Panc1 (cell line): ENCODE data around the gene HTT. TPM values are rescaled to one million over a fixed set of nuclear protein-coding genes. Genes with fewer than 3 reads are reported as not detected.

Experiments
- ATAC-seq: fragments of 200-7000 bp; cut with Tn5 transposase; 2 replicates; pipeline ENCODE4 v1.9.1; 2020; ENCODE audit warnings: mild to moderate bottlenecking, moderate library complexity
- BruUV-seq: library from RNA; stranded (reverse); fragments of 400-500 nt; replicated peaks from 2 replicates; lab custom pipeline; 2021; lab: Mats Ljungman, UMichigan
- CTCF ChIA-PET: fragments of 300-600 bp; sonication (Branson Sonifier 250); formaldehyde crosslinking; loops from one replicate; lab custom pipeline; 2022; ENCODE audit warnings: antibody characterized with exemption; lab: Charles Lee
- POLR2A ChIA-PET: fragments of 300-600 bp; sonication (Branson Sonifier 250); formaldehyde crosslinking; loops from one replicate; lab custom pipeline; 2022; ENCODE audit warnings: antibody characterized with exemption; lab: Charles Lee
- DNase-seq: peaks from one replicate; pipeline ENCODE4 v3.0.0-alpha.2; 2010; ENCODE audit warnings: low read depth, low spot score
- H3K27ac ChIP-seq: 2 replicates; pipeline ENCODE4 v1.5.1; 2011; ENCODE audit warnings: mild to moderate bottlenecking, low read length, inconsistent platforms
- H3K27me3 ChIP-seq: fragments of 200-500 bp; sonication (Bioruptor generic); 2 replicates; pipeline ENCODE4 v1.6.0; 2014; ENCODE audit warnings: low read length, inconsistent platforms; ENCODE audit not compliant: control insufficient read depth, insufficient read depth
- H3K36me3 ChIP-seq: fragments of 200-500 bp; sonication (Bioruptor generic); 2 replicates; pipeline ENCODE4 v1.5.1; 2014; ENCODE audit warnings: inconsistent platforms, mild to moderate bottlenecking, low read length, moderate library complexity; ENCODE audit not compliant: control insufficient read depth, insufficient read depth
- H3K4me1 ChIP-seq: 2 replicates; pipeline ENCODE4 v1.5.1; 2011; ENCODE audit warnings: inconsistent platforms, mild to moderate bottlenecking, low read length, moderate library complexity; ENCODE audit not compliant: control insufficient read depth, insufficient read depth
- H3K4me3 ChIP-seq, 2 experiments: 2 replicates each; pipeline ENCODE4 v1.5.1; 2011 to 2012; ENCODE audit warnings: low read depth in 2 of 2, low read length in 2 of 2, mild to moderate bottlenecking in 2 of 2, inconsistent platforms in 1 of 2, moderate library complexity in 1 of 2
- H3K9me3 ChIP-seq: fragments of 200-500 bp; sonication (Bioruptor generic); 2 replicates; pipeline ENCODE4 v1.5.1; 2014; ENCODE audit warnings: low read depth, mild to moderate bottlenecking, inconsistent platforms, low read length, moderate library complexity; ENCODE audit not compliant: control insufficient read depth, insufficient read depth
- POLR2AphosphoS5 ChIP-seq: IDR thresholded peaks from 2 replicates; pipeline ENCODE4 v1.6.1; 2012; ENCODE audit warnings: mild to moderate bottlenecking, low read depth, low read length, moderate library complexity
- SIN3A ChIP-seq: IDR thresholded peaks from 2 replicates; pipeline ENCODE4 v1.6.1; 2012; ENCODE audit warnings: low read depth, mild to moderate bottlenecking, low read length, moderate library complexity, borderline replicate concordance; ENCODE audit not compliant: insufficient read depth
- TCF7L2 ChIP-seq: IDR thresholded peaks from 2 replicates; pipeline ENCODE4 v1.6.1; 2011; ENCODE audit warnings: mild to moderate bottlenecking, low read depth, low read length, inconsistent platforms
- in situ Hi-C: cut with HindIII; loops from 2 replicates; pipeline ENCODE4 v1.10.0; 2016; ENCODE audit warnings: low sequenced_read_pairs, low pct_unique_long_range_greater_than_20kb
- intact Hi-C: fragments of 100-400 bp; cut with micrococcal nuclease; formaldehyde crosslinking; loops from one replicate; pipeline ENCODE4 v1.10.0; 2022; ENCODE audit not compliant: unreplicated experiment
- total RNA-seq: library from RNA; stranded (reverse); gene quantifications from one replicate; pipeline ENCODE4 v1.2.1, GENCODE V29; 2021; ENCODE audit not compliant: unreplicated experiment
- TF ChIP-seq, protein P1 (sequence below): fragments of 450-650 bp; IDR thresholded peaks from 2 replicates; pipeline ENCODE4 v1.5.1; 2017; ENCODE audit warnings: mild to moderate bottlenecking
- TF ChIP-seq, protein P2 (sequence below), 2 experiments: IDR thresholded peaks; 2 replicates each; pipeline ENCODE4 v1.6.1; 2011 to 2012; ENCODE audit warnings: low read depth in 2 of 2, control low read depth in 1 of 2, low read length in 1 of 2, mild to moderate bottlenecking in 1 of 2, moderate library complexity in 1 of 2; ENCODE audit not compliant: insufficient read depth in 1 of 2

The HTT gene
- total RNA-seq, 1 experiment from 2014 or later: 24.7 TPM

DNA sequence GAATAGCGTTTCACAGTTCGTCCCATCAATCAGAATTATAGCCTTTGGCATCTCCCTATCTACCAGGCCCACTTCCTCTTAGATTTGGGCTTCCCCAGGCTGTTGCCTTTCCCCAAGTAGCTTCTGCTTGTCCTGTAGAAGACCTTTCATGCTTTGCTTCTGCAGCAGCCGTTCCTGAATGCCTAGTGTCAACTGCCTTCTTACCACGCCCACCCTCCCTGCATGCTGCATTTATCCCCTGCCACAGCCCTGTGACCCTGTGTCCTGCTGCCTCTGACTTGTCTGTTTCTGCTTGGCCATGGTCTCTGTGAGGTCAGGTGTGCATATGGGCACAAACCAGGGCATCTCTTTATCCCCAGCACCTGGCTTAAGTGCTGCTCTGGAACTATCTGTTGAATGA lies 56.3 kb downstream of the HTT start:
- Histone ChIP-seq H3K27ac (no peak overlapping the region), H3K36me3 (no peaks in the 10 kb centered on the region; the same call in 1 of the 2 replicates), H3K4me1 (no peaks in the 10 kb centered on the region), H3K4me3 (no peak overlapping the region), H3K27me3 (no peaks in the 10 kb centered on the region), H3K9me3 (no peaks in the 10 kb centered on the region)
- in situ Hi-C loops: no loop called here
- intact Hi-C loops: no loop called here
- ATAC-seq: no peak
- ChIA-PET POLR2A (no interaction called here), CTCF (no interaction called here)
- no peak for DNase-seq
- BruUV-seq: no TSS peak
- TF ChIP-seq SIN3A: no peak
- TF ChIP-seq TCF7L2: no peak
- TF ChIP-seq, protein P1, sequence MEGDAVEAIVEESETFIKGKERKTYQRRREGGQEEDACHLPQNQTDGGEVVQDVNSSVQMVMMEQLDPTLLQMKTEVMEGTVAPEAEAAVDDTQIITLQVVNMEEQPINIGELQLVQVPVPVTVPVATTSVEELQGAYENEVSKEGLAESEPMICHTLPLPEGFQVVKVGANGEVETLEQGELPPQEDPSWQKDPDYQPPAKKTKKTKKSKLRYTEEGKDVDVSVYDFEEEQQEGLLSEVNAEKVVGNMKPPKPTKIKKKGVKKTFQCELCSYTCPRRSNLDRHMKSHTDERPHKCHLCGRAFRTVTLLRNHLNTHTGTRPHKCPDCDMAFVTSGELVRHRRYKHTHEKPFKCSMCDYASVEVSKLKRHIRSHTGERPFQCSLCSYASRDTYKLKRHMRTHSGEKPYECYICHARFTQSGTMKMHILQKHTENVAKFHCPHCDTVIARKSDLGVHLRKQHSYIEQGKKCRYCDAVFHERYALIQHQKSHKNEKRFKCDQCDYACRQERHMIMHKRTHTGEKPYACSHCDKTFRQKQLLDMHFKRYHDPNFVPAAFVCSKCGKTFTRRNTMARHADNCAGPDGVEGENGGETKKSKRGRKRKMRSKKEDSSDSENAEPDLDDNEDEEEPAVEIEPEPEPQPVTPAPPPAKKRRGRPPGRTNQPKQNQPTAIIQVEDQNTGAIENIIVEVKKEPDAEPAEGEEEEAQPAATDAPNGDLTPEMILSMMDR: no peak
- no peak for TF ChIP-seq POLR2AphosphoS5
- TF ChIP-seq, protein P2, sequence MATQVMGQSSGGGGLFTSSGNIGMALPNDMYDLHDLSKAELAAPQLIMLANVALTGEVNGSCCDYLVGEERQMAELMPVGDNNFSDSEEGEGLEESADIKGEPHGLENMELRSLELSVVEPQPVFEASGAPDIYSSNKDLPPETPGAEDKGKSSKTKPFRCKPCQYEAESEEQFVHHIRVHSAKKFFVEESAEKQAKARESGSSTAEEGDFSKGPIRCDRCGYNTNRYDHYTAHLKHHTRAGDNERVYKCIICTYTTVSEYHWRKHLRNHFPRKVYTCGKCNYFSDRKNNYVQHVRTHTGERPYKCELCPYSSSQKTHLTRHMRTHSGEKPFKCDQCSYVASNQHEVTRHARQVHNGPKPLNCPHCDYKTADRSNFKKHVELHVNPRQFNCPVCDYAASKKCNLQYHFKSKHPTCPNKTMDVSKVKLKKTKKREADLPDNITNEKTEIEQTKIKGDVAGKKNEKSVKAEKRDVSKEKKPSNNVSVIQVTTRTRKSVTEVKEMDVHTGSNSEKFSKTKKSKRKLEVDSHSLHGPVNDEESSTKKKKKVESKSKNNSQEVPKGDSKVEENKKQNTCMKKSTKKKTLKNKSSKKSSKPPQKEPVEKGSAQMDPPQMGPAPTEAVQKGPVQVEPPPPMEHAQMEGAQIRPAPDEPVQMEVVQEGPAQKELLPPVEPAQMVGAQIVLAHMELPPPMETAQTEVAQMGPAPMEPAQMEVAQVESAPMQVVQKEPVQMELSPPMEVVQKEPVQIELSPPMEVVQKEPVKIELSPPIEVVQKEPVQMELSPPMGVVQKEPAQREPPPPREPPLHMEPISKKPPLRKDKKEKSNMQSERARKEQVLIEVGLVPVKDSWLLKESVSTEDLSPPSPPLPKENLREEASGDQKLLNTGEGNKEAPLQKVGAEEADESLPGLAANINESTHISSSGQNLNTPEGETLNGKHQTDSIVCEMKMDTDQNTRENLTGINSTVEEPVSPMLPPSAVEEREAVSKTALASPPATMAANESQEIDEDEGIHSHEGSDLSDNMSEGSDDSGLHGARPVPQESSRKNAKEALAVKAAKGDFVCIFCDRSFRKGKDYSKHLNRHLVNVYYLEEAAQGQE (IDR thresholded peaks at IDR 0.05; ENCODE audit: insufficient read depth in 1 of 2, low read depth in 2 of 2, low read length in 1 of 2): no peak

DNA sequence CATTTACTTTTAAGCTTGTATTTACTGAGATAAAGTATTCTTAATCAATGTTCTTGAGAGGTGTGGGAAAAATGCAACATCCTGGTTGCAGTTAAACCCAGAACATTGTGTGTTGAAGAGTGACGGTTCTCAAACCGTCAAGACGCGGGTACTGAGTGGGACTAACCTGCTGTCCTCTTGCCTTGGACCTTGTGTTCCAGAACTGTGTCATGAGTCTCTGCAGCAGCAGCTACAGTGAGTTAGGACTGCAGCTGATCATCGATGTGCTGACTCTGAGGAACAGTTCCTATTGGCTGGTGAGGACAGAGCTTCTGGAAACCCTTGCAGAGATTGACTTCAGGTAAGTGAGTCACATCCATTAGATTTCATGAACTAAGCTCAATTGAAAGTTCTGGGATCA lies 59.7 kb downstream of the HTT start:
- in situ Hi-C loops: no loop called here
- Histone ChIP-seq H3K4me1 (no peaks in the 10 kb centered on the region), H3K27ac (no peak overlapping the region), H3K27me3 (no peaks in the 10 kb centered on the region), H3K9me3 (no peaks in the 10 kb centered on the region), H3K36me3 (no peaks in the 10 kb centered on the region; the same call in 1 of the 2 replicates), H3K4me3 (no peak overlapping the region)
- ATAC-seq (no peak), DNase-seq (no peak)
- intact Hi-C loops: no loop called here
- ChIA-PET POLR2A (no interaction called here), CTCF (no interaction called here)
- TF ChIP-seq SIN3A (no peak), POLR2AphosphoS5 (no peak), TCF7L2 (no peak)
- TF ChIP-seq, protein P1: no peak
- TF ChIP-seq, protein P2 (IDR thresholded peaks at IDR 0.05; ENCODE audit: insufficient read depth in 1 of 2, low read depth in 2 of 2, low read length in 1 of 2): no peak
- no TSS peak for BruUV-seq
